Umbilical cord (tissue), 2 donors: Measurements from ENCODE around the gene CYP4F2. TPM values are rescaled to one million over a fixed set of nuclear protein-coding genes. Genes with fewer than 3 reads are reported as not detected.
"Not testable (repeated sequence)": the region's sequence is repeated elsewhere in the genome, so short reads cannot be mapped to it uniquely, and the experiment has no call there.

Experiments used
- DNase-seq: peaks from one replicate; pipeline ENCODE4 v3.0.0-alpha.2; 2015; ENCODE audit warnings: low spot score
- total RNA-seq: library from RNA; depleted of rRNA; stranded (reverse); fragments of >200 nt; gene quantifications from one replicate; pipeline ENCODE4 v1.2.3, GENCODE V29; 2014; ENCODE audit warnings: low replicate concordance; ENCODE audit not compliant: insufficient read depth

Gene CYP4F2, protein sequence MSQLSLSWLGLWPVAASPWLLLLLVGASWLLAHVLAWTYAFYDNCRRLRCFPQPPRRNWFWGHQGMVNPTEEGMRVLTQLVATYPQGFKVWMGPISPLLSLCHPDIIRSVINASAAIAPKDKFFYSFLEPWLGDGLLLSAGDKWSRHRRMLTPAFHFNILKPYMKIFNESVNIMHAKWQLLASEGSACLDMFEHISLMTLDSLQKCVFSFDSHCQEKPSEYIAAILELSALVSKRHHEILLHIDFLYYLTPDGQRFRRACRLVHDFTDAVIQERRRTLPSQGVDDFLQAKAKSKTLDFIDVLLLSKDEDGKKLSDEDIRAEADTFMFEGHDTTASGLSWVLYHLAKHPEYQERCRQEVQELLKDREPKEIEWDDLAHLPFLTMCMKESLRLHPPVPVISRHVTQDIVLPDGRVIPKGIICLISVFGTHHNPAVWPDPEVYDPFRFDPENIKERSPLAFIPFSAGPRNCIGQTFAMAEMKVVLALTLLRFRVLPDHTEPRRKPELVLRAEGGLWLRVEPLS
- not detected for total RNA-seq

GRCh38 chr19:15897738-15898276 is at the start of gene CYP4F2:
Gene CYP4F2, minus strand, starts transcription at chr19:15898074. Its CDS starts 463 bp downstream, at chr19:15897611.
- no peak for DNase-seq

- DNase-seq, result no peak
Observed at GRCh38 chr19:15945301-15945700, 47.4 kb upstream of the CYP4F2 start.

GRCh38 chr19:15944401-15944800 is 46.5 kb upstream of the CYP4F2 start:
- no peak for DNase-seq

DNA sequence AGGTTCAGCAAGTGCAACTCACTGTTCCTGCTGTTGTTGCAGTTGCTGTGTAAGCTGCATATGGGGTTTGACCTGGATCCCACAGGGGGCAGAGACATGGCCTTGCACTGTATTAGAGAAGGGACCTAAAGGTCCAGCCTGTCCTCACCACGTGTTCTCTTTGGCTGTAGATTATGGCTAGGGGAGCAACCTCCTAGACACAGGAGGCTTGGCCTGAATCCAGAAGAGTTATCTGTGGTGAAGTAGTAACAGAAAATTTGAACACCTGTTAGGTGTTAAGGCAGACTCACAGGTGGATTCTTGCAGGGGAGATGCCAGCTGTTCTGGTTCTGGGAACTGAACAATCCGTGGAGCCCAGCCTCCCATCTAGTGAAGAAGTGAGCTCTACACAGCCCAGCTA is 39.9 kb upstream of the CYP4F2 start:
- DNase-seq, result no peak

DNA sequence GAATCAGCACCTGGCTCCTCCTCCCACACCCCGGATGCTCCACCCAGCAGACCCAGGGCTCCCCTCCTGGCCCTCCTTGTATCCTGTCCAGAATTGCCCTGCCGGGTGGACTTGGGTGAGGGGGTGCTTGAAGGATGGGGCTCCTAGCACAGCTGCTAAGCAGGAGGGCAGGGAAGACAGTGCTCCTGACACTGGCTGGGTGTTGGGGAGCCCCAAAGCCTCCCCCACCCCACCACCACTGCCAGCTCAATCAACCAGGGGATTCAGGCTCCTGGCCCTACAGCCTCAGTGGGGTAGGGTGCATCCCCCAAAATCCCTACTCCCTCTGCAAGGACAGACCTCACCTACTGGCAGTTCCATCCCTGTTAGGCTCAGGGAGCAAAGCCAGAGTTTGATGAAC is 39.1 kb upstream of the CYP4F2 start:
- DNase-seq, result no peak

GRCh38 chr19:15936173-15936572 is 38.3 kb upstream of the CYP4F2 start:
- DNase-seq, result no peak

DNA sequence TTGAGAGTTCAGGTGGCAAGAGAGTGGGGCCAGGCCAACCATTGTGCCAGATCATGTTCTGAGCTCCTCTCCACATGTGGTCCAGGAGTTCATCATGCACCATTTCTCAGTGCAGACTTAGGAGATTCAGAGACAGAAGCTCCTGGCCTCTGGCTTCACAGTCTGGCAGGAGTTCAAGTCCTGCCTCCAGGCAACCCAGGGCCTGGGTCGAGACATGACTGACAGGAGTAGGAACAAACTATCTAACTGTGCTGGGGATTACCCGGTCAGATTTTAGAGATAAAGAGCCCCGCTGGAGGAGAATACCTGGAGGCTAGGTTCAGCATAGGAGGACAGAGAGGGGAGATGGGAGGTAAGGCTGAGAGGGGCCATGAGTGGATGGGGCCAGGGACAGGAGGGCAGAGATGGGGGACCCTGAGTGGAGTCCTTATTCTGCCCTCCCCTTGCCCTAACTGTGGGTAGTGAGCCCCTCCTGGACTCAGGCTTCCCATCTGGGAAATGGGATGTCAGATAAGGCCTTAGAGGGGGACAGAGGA is 37.4 kb upstream of the CYP4F2 start:
- DNase-seq, result no peak

GRCh38 chr19:15934332-15935078 is 36.6 kb upstream of the CYP4F2 start, which contains the start of gene CYP4F11:
Gene CYP4F11, minus strand, starts transcription at chr19:15934529. Its CDS starts 121 bp downstream, at chr19:15934408.
- no peak for DNase-seq

- not testable (repeated sequence) for DNase-seq
Observed at GRCh38 chr19:15933761-15934331, 36.0 kb upstream of the CYP4F2 start.

- no peak for DNase-seq
Observed at GRCh38 chr19:15928321-15928720, 30.4 kb upstream of the CYP4F2 start.

DNA sequence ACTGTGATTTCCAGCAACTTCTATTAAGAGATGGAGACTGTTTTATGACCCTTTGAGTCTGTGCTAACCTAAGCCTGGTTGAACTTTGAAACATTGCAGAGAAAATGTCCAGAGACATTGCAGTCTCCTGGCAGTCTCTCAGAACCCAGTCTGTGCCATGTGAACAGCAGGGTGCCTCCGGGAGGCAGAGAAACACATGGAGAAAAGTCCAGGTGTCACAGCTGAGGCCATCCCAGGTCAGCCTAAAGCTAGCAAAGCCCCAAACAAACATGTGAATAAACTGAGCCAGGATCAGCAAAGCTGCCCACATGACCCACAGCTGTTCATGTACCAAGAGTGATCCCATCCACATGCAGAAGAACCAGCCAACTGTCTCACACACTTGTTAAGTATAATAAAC is 28.6 kb upstream of the CYP4F2 start:
- DNase-seq, result no peak

DNA sequence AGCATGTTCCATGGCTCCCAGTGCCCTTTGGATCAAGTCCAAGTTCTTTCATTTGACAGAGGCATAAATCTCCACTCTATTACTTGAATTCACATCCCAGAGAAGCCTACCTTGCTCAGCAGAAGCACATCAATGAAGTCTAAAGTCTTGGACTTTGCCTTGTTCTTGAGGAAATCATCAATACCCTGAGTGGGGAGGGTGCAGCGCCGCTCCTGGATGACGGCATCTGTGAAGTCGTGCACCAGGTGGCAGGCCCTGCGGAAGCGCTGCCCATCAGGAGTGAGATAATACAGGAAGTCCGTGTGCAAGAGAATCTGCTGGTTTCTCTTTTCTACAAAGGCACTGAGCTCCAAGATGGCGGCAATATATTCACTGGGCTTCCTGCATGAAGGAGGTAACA is 25.8 kb upstream of the CYP4F2 start:
- no peak for DNase-seq

GRCh38 chr19:15922021-15922420 is 24.1 kb upstream of the CYP4F2 start:
- no peak for DNase-seq

DNA sequence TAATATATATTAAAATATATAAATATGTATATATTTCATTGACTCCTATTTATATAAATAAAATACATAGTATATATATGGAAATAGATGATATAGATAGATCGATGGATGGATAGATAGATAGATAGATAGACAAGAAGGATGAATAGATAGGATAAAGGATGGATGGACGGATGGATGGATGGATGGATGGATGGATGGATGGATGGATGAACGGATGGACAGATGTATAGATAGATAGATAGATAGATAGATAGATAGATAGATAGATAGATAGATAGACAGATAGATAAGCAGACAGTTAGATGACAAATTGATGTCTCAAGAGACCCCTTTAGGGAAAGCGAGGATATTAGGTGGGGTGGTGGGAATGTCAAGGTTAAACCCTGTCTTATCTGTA is 21.4 kb upstream of the CYP4F2 start:
- no peak for DNase-seq

- DNase-seq, result no peak
Observed at GRCh38 chr19:15915109-15915508, 17.2 kb upstream of the CYP4F2 start.

- DNase-seq, result no peak
Observed at GRCh38 chr19:15913830-15914229, 16.0 kb upstream of the CYP4F2 start.

GRCh38 chr19:15913384-15913783 is 15.5 kb upstream of the CYP4F2 start:
- DNase-seq, result no peak

DNA sequence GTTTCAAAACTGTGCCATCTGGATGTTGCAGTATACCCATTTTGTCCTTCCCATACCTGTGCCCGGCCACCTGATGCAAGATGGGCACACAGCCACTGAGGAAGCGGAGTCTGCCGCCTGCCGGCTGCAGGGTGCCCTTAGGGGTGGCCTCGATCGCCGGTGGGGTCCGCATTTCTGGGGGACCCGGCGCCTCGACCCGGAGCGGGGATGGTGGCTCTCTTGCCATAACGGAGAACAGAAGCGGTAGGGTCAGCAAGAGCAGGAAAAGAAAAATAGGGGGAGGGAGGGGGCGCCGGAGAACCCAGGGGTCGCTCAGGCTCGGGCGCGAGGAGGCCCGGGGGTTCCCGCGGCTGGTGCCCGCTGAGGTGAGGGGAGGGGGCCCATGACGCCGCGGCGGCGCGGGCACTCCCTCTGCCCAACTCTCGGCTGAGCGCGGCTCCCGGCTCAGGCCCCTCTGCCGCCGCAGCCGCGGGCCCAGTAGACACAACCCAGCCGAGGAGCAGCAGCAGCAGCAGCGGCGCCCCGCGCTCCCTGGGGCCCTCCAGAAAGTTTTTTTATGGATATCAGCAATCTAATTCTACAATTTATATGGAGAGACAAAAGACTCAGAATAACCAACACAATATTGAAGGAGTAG is 13.8 kb upstream of the CYP4F2 start:
- DNase-seq, result no peak

DNA sequence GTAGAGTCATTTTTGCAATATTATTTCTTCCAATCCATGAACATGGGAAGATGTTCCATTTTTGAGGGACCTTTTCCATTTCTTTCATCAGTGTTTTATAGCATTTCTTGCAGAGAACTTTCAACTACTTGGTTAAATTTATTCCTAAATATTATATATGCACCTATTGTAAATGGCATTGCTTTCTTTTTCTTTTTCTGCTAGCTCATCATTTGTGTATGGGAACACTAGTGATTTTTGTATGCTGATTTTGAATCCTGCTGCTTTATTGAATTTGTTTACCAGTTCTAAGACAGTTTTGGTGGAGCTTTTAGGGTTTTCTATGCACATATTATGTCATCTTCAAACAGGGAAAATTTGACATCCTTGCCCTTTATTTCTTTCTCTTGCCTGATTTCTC is 7.2 kb upstream of the CYP4F2 start:
- DNase-seq, result no peak

DNA sequence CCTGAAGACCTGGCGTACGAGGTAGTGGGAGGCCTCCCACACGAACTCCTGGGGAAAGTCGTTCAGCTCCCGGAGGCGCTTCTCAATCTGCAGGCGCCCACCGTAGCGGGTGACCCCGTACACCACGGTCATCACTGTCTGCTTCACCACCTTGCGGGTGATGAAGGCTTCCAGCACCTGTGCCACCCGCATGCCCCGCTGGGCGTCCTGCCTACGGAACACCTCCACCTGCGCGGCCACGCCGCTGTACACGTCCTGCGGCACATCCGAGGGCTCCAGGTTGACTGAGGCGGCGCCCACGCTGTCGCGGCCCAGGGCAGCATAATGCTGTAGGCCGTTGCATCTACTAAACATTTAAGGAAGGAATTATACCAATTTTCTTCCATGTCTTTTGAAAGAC is 5.0 kb upstream of the CYP4F2 start:
- not testable (repeated sequence) for DNase-seq

- no peak for DNase-seq
Observed at GRCh38 chr19:15902254-15902653, 4.4 kb upstream of the CYP4F2 start.
